Activated CD8-positive, alpha-beta memory T cell treated with anti-CD3 and anti-CD28 coated beads, Interleukin-2, amount 50 U/mL, for 1 hour (primary cell): ENCODE results near the gene PABPN1L.
"Not testable (repeated sequence)": the region's sequence is repeated elsewhere in the genome, so short reads cannot be mapped to it uniquely, and the experiment has no call there.

Experiments used
- DNase-seq: peaks from one replicate; pipeline ENCODE4 v3.0.0-alpha.2; 2020; ENCODE audit errors: extremely low read depth

Gene PABPN1L

GRCh38 chr16:88900662-88901052 is 34.2 kb upstream of the PABPN1L start:
- DNase-seq = no peak

GRCh38 chr16:88899901-88900661 is 33.6 kb upstream of the PABPN1L start:
- no peak for DNase-seq

- no peak for DNase-seq
Measured at GRCh38 chr16:88897696-88898425, 31.4 kb upstream of the PABPN1L start.

GRCh38 chr16:88896238-88897070 is 30.0 kb upstream of the PABPN1L start:
- DNase-seq = no peak

GRCh38 chr16:88895335-88895734 is 28.9 kb upstream of the PABPN1L start:
- no peak for DNase-seq

- no peak for DNase-seq
Measured at GRCh38 chr16:88894681-88895300, 28.3 kb upstream of the PABPN1L start.

GRCh38 chr16:88894266-88894665 is 27.8 kb upstream of the PABPN1L start:
- DNase-seq = not testable (repeated sequence)

GRCh38 chr16:88893127-88893968 is 26.9 kb upstream of the PABPN1L start:
- no peak for DNase-seq

GRCh38 chr16:88892065-88892464 is 25.6 kb upstream of the PABPN1L start:
- no peak for DNase-seq

- no peak for DNase-seq
Measured at GRCh38 chr16:88891083-88891482, 24.6 kb upstream of the PABPN1L start.

GRCh38 chr16:88889702-88890352 is 23.4 kb upstream of the PABPN1L start:
- not testable (repeated sequence) for DNase-seq

GRCh38 chr16:88888461-88889387 is 22.3 kb upstream of the PABPN1L start:
- DNase-seq = no peak

- DNase-seq = no peak
Measured at GRCh38 chr16:88888057-88888456, 21.6 kb upstream of the PABPN1L start.

- no peak for DNase-seq
Measured at GRCh38 chr16:88886845-88887521, 20.5 kb upstream of the PABPN1L start.

GRCh38 chr16:88886420-88886844 is 20.0 kb upstream of the PABPN1L start:
- no peak for DNase-seq

GRCh38 chr16:88885693-88886280 is 19.3 kb upstream of the PABPN1L start:
- no peak for DNase-seq

GRCh38 chr16:88884569-88885271 is 18.3 kb upstream of the PABPN1L start:
- DNase-seq = no peak

- DNase-seq = no peak
Measured at GRCh38 chr16:88883946-88884345, 17.5 kb upstream of the PABPN1L start.
